ENCODE results near the gene EXOC6.

- TF ChIP-seq CTCF (IDR thresholded peaks at IDR 0.05 in 2 of 3, conservative IDR thresholded peaks at IDR 0.05 in 1 of 3; ENCODE audit: control insufficient read depth in 2 of 3, extremely low read depth in 1 of 3, insufficient read depth in 1 of 3, low read depth in 3 of 3, low read length in 3 of 3) (no peak), GABPA (IDR thresholded peaks at IDR 0.05; ENCODE audit: low read depth) (no peak), ZNF274 (IDR thresholded peaks at IDR 0.05; ENCODE audit: insufficient read depth, insufficient read length) (no peak), SPI1 (IDR thresholded peaks at IDR 0.05; ENCODE audit: borderline replicate concordance, insufficient read depth, low read depth, low read length) (no peak)
- TF ChIP-seq, protein P1, sequence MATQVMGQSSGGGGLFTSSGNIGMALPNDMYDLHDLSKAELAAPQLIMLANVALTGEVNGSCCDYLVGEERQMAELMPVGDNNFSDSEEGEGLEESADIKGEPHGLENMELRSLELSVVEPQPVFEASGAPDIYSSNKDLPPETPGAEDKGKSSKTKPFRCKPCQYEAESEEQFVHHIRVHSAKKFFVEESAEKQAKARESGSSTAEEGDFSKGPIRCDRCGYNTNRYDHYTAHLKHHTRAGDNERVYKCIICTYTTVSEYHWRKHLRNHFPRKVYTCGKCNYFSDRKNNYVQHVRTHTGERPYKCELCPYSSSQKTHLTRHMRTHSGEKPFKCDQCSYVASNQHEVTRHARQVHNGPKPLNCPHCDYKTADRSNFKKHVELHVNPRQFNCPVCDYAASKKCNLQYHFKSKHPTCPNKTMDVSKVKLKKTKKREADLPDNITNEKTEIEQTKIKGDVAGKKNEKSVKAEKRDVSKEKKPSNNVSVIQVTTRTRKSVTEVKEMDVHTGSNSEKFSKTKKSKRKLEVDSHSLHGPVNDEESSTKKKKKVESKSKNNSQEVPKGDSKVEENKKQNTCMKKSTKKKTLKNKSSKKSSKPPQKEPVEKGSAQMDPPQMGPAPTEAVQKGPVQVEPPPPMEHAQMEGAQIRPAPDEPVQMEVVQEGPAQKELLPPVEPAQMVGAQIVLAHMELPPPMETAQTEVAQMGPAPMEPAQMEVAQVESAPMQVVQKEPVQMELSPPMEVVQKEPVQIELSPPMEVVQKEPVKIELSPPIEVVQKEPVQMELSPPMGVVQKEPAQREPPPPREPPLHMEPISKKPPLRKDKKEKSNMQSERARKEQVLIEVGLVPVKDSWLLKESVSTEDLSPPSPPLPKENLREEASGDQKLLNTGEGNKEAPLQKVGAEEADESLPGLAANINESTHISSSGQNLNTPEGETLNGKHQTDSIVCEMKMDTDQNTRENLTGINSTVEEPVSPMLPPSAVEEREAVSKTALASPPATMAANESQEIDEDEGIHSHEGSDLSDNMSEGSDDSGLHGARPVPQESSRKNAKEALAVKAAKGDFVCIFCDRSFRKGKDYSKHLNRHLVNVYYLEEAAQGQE (IDR thresholded peaks at IDR 0.05; ENCODE audit: low read depth, low read length), result no peak
- TF ChIP-seq, protein P2, sequence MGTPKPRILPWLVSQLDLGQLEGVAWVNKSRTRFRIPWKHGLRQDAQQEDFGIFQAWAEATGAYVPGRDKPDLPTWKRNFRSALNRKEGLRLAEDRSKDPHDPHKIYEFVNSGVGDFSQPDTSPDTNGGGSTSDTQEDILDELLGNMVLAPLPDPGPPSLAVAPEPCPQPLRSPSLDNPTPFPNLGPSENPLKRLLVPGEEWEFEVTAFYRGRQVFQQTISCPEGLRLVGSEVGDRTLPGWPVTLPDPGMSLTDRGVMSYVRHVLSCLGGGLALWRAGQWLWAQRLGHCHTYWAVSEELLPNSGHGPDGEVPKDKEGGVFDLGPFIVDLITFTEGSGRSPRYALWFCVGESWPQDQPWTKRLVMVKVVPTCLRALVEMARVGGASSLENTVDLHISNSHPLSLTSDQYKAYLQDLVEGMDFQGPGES (IDR thresholded peaks at IDR 0.05), result no peak
Observed at GRCh38 chr10:92894081-92894655, 45.8 kb downstream of the EXOC6 start.
